K562 (cell line): ENCODE data around the gene PRPF8. TPM values are rescaled to one million over a fixed set of nuclear protein-coding genes. Genes with fewer than 3 reads are reported as not detected.
A peak's percentile ranks its signal among the peaks of the same experiment; 100 is the strongest.

Experiments
- CREB3L1 ChIP-seq: fragments of 450-650 bp; IDR thresholded peaks from 2 replicates; pipeline ENCODE4 v1.6.1; 2014; ENCODE audit warnings: low read depth, mild to moderate bottlenecking, moderate library complexity, borderline replicate concordance
- E2F3 ChIP-seq: fragments of 250-450 bp; sonication (Bioruptor Pico); IDR thresholded peaks from 2 replicates; pipeline ENCODE4 v1.4.0; 2020; ENCODE audit warnings: mild to moderate bottlenecking
- ETV1 ChIP-seq: fragments of 450-650 bp; conservative IDR thresholded peaks from 2 replicates; pipeline ENCODE4 v1.6.1; 2016; ENCODE audit warnings: missing genetic modification characterization, control low read depth, low read depth, missing compliant biosample characterization
- FOSL1 ChIP-seq: fragments of 200-800 bp; sonication (Bioruptor generic); conservative IDR thresholded peaks from 2 replicates; pipeline ENCODE4 v1.6.1; 2016; ENCODE audit warnings: missing genetic modification characterization, missing compliant biosample characterization
- FOXA1 ChIP-seq: fragments of 450-650 bp; IDR thresholded peaks from 2 replicates; pipeline ENCODE4 v1.6.1; 2016; ENCODE audit warnings: mild to moderate bottlenecking, borderline replicate concordance
- FOXJ3 ChIP-seq: sonication (generic); formaldehyde crosslinking; IDR thresholded peaks from 2 replicates; pipeline ENCODE4 v1.4.0; 2020; ENCODE audit warnings: mild to moderate bottlenecking, missing genetic modification reagents
- HNRNPH1 ChIP-seq: fragments of 200-400 bp; formaldehyde crosslinking; optimal IDR thresholded peaks from 2 replicates; pipeline ENCODE3; 2017; ENCODE audit warnings: low read depth, mild to moderate bottlenecking, low read length, moderate library complexity
- ILK ChIP-seq: fragments of 450-650 bp; IDR thresholded peaks from 2 replicates; pipeline ENCODE4 v1.6.1; 2016; ENCODE audit warnings: missing genetic modification characterization, low read depth, mild to moderate bottlenecking, missing compliant biosample characterization, moderate library complexity, borderline replicate concordance
- KLF13 ChIP-seq: fragments of 450-650 bp; IDR thresholded peaks from 2 replicates; pipeline ENCODE4 v1.6.1; 2016; ENCODE audit warnings: missing genetic modification characterization, low read depth, mild to moderate bottlenecking, missing compliant biosample characterization, moderate library complexity, borderline replicate concordance
- MAZ ChIP-seq, 2 experiments: fragments of 450-650 bp in 1 of 2; sonication (generic) in 1 of 2; formaldehyde crosslinking; IDR thresholded peaks in 1 of 2; conservative IDR thresholded peaks in 1 of 2; 2 replicates each; pipeline versions ENCODE4 v1.4.0 to v1.5.0; 2020; ENCODE audit warnings: mild to moderate bottlenecking in 1 of 2, missing genetic modification reagents in 1 of 2
- MIER1 ChIP-seq: fragments of 450-650 bp; IDR thresholded peaks from 2 replicates; pipeline ENCODE4 v1.6.1; 2016; ENCODE audit warnings: antibody characterized with exemption, mild to moderate bottlenecking, low read depth
- MYC ChIP-seq, 2 experiments: fragments of 250-450 bp in 1 of 2; sonication (Bioruptor Pico) in 1 of 2; IDR thresholded peaks; 2 replicates each; pipeline versions ENCODE4 v1.5.1 to v1.6.1; 2012 to 2021; ENCODE audit warnings: low read depth in 2 of 2, borderline replicate concordance in 1 of 2, improper control_type of control experiment in 1 of 2, low read length in 1 of 2, mild to moderate bottlenecking in 1 of 2, moderate library complexity in 1 of 2
- PRMT5 ChIP-seq: sonication (generic); formaldehyde crosslinking; IDR thresholded peaks from 2 replicates; pipeline ENCODE4 v1.5.0; 2020; ENCODE audit warnings: missing genetic modification reagents
- RAD21 ChIP-seq, 2 experiments: fragments of 250-450 bp in 1 of 2; fragments of 450-650 bp in 1 of 2; sonication (Bioruptor Pico) in 1 of 2; formaldehyde crosslinking in 1 of 2; IDR thresholded peaks in 1 of 2; conservative IDR thresholded peaks in 1 of 2; 2 replicates each; pipeline versions ENCODE4 v1.4.0 to v1.8.0; 2020 to 2022; ENCODE audit warnings: mild to moderate bottlenecking in 2 of 2, moderate library complexity in 1 of 2
- RB1 ChIP-seq: fragments of 450-650 bp; IDR thresholded peaks from 2 replicates; pipeline ENCODE4 v1.6.1; 2017; ENCODE audit warnings: low read depth, mild to moderate bottlenecking
- SAFB ChIP-seq: fragments of 200-400 bp; formaldehyde crosslinking; IDR thresholded peaks from 2 replicates; pipeline ENCODE4 v1.6.1; 2017; ENCODE audit warnings: low read depth, low read length, borderline replicate concordance
- SMARCC2 ChIP-seq: fragments of 450-650 bp; IDR thresholded peaks from 2 replicates; pipeline ENCODE4 v1.6.1; 2017; ENCODE audit warnings: antibody characterized with exemption, moderate library complexity, mild to moderate bottlenecking, low read depth
- SNRNP70 ChIP-seq: fragments of 200-400 bp; formaldehyde crosslinking; optimal IDR thresholded peaks from 2 replicates; pipeline ENCODE3; 2017; ENCODE audit warnings: low read depth, low read length
- TCF7 ChIP-seq: sonication (generic); IDR thresholded peaks from 2 replicates; pipeline ENCODE4 v1.6.1; 2016; ENCODE audit warnings: antibody characterized with exemption, borderline replicate concordance
- TOE1 ChIP-seq, 2 experiments: fragments of 450-650 bp in 1 of 2; sonication (generic) in 1 of 2; formaldehyde crosslinking in 1 of 2; IDR thresholded peaks; 2 replicates each; pipeline versions ENCODE4 v1.7.1 to v1.8.0; 2016 to 2022; ENCODE audit warnings: borderline replicate concordance in 2 of 2, mild to moderate bottlenecking in 2 of 2, antibody characterized with exemption in 1 of 2, inconsistent platforms in 1 of 2, low read depth in 1 of 2, missing genetic modification reagents in 1 of 2, moderate library complexity in 1 of 2
- TRIM24 ChIP-seq, 2 experiments: fragments of 450-650 bp; IDR thresholded peaks; 2 replicates each; pipeline ENCODE4 v1.6.1; 2016
- ZBTB1 ChIP-seq: sonication (generic); formaldehyde crosslinking; IDR thresholded peaks from 2 replicates; pipeline ENCODE4 v1.8.1; 2023; ENCODE audit warnings: missing genetic modification reagents, low read depth, mild to moderate bottlenecking, borderline replicate concordance
- ZC3H8 ChIP-seq: fragments of 450-650 bp; IDR thresholded peaks from 2 replicates; pipeline ENCODE4 v1.6.1; 2017
- ZFP30 ChIP-seq: fragments of 250-450 bp; sonication (Bioruptor Pico); IDR thresholded peaks from 2 replicates; pipeline ENCODE4 v1.8.0; 2022; ENCODE audit warnings: moderate library complexity, mild to moderate bottlenecking, inconsistent platforms, borderline replicate concordance
- ZKSCAN8 ChIP-seq: fragments of 200-800 bp; sonication (Bioruptor generic); IDR thresholded peaks from 2 replicates; pipeline ENCODE4 v1.6.1; 2016; ENCODE audit warnings: missing genetic modification characterization, missing compliant biosample characterization
- ZNF140 ChIP-seq: fragments of 250-450 bp; sonication (Bioruptor Pico); IDR thresholded peaks from 2 replicates; pipeline ENCODE4 v1.8.0; 2021; ENCODE audit warnings: moderate library complexity, mild to moderate bottlenecking, inconsistent platforms
- ZNF232 ChIP-seq: sonication (generic); formaldehyde crosslinking; IDR thresholded peaks from 2 replicates; pipeline ENCODE4 v1.8.0; 2022; ENCODE audit warnings: mild to moderate bottlenecking, missing genetic modification reagents
- ZNF79 ChIP-seq: fragments of 250-450 bp; sonication (Bioruptor Pico); IDR thresholded peaks from 2 replicates; pipeline ENCODE4 v1.4.0; 2020; ENCODE audit warnings: low read depth, mild to moderate bottlenecking, moderate library complexity
- polyA plus RNA-seq, 8 experiments: library from polyadenylated mRNA; depleted of rRNA in 4 of 8; stranded (reverse) in 5 of 8; unstranded in 3 of 8; fragments of >200 nt; fragmentation: Nextera tagmentation in 2 of 8; fragmentation: Illumina TruSeq in 1 of 8; extraction: Ambion mirVana in 2 of 8; extraction: Trizol in 1 of 8; gene quantifications; 2 replicates each; pipeline versions ENCODE4 v1.2.1 to v1.2.3, GENCODE V29; 2011 to 2014; ENCODE audit warnings: inconsistent platforms in 1 of 8, missing spikeins in 1 of 8
- total RNA-seq, 7 experiments: library from RNA; depleted of rRNA in 6 of 7; stranded (reverse); fragments of >200 nt in 6 of 7; fragmentation: Illumina TruSeq in 2 of 7; extraction: Trizol in 2 of 7; gene quantifications; 2 replicates each; pipeline versions ENCODE4 v1.2.1 to v1.2.3, GENCODE V29; 2011 to 2021; ENCODE audit warnings: low replicate concordance in 1 of 7

The PRPF8 gene
- total and polyA plus RNA-seq, 9 of the 15 experiments (the other 6 are each of a cell fraction or from before 2014, with no cell fraction given): 64.3 to 294 (median 85.9) TPM

- peak; percentile 92 for TF ChIP-seq TOE1 (IDR thresholded peaks at IDR 0.05; ENCODE audit: borderline replicate concordance)
- no peak for TF ChIP-seq TOE1 (CRISPR knock-in tag; IDR thresholded peaks at IDR 0.05; ENCODE audit: borderline replicate concordance, low read depth)
- TF ChIP-seq ZBTB1 (CRISPR knock-in tag): no peak
- no peak for TF ChIP-seq MIER1
- TF ChIP-seq FOXJ3 (CRISPR knock-in tag): no peak
- no peak for TF ChIP-seq ILK (tag)
- TF ChIP-seq HNRNPH1: no peak
- TF ChIP-seq RB1: no peak
- no peak for TF ChIP-seq SNRNP70
- 0 out of 4 replicates have a peak, but pooled peaks have one; percentile 3 to 8 for TF ChIP-seq RAD21 (CRISPR knock-in tag; conservative IDR thresholded peaks at IDR 0.05 in 1 of 2, IDR thresholded peaks at IDR 0.05 in 1 of 2)
- TF ChIP-seq ZNF232 (CRISPR knock-in tag): no peak
- TF ChIP-seq ETV1: peak; percentile 85
- no peak for TF ChIP-seq SMARCC2
- no peak for TF ChIP-seq PRMT5
- TF ChIP-seq ZC3H8: no peak
- TF ChIP-seq MYC (IDR thresholded peaks at IDR 0.05; ENCODE audit: low read depth, low read length): peak; percentile 63
- TF ChIP-seq MYC (CRISPR knock-in tag; IDR thresholded peaks at IDR 0.05; ENCODE audit: borderline replicate concordance, low read depth): no peak
- TF ChIP-seq TCF7: no peak
- TF ChIP-seq CREB3L1: no peak
- TF ChIP-seq KLF13 (tag): no peak
- no peak for TF ChIP-seq TRIM24 (IDR thresholded peaks at IDR 0.05)
- TF ChIP-seq ZNF140: no peak
- no peak for TF ChIP-seq ZNF79
- no peak for TF ChIP-seq E2F3 (CRISPR knock-in tag)
- TF ChIP-seq SAFB: no peak
- no peak for TF ChIP-seq MAZ (CRISPR knock-in tag; conservative IDR thresholded peaks at IDR 0.05 in 1 of 2, IDR thresholded peaks at IDR 0.05 in 1 of 2)
- no peak for TF ChIP-seq FOXA1
- TF ChIP-seq ZKSCAN8 (CRISPR knock-in tag): no peak
- TF ChIP-seq ZFP30 (CRISPR knock-in tag): no peak
- TF ChIP-seq FOSL1: peak; percentile 77
Measured at GRCh38 chr17:1716912-1717695, 32.4 kb upstream of the PRPF8 start (continued).
